GM21423 (cell line): ENCODE results near the gene DOCK1.

Source experiments
- ATAC-seq: cut with Tn5 transposase; IDR thresholded peaks from one replicate; pipeline ENCODE4 v1.9.1; 2021; ENCODE audit warnings: mild to moderate bottlenecking, moderate library complexity; ENCODE audit not compliant: unreplicated experiment

Gene DOCK1

DNA sequence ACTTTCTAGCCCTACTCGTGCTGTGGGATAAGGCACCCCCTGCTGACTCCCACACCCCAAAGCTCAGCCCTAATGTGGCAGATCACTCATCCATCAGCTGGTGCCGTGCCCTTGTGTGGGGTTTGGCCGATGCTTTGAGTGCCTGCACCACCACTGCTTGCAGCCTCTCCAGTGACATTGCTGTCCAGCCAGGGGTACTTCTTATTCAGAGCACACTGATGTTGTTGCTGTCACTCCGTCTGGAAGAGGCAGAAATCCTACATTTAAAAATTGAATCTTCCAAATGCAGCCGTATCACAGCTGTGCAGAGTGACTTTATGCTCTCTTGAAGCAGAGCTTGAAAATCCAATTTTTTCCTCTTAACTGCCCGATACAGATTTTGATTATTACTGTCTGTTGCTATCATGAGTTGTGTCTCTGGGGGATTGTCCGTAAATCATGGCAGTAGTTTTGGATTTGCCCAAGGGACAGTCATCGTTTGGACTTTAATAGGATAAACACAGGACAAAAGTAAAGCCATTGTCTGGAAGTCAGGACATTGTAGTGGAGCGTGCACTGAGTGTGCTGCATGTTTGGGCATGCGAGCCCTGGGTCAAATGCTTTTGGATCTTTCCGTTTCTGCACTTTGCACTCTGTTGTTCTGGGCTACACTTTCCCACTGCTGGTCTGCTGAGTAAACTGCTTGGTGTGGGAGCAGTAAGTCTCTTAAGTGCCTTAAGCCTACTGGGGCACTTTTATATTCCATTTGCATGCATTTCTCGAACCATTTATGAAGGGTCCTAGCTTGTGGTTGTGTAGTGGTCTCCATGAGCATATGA lies 128.2 kb downstream of the DOCK1 start:
- ATAC-seq = no peak

DNA sequence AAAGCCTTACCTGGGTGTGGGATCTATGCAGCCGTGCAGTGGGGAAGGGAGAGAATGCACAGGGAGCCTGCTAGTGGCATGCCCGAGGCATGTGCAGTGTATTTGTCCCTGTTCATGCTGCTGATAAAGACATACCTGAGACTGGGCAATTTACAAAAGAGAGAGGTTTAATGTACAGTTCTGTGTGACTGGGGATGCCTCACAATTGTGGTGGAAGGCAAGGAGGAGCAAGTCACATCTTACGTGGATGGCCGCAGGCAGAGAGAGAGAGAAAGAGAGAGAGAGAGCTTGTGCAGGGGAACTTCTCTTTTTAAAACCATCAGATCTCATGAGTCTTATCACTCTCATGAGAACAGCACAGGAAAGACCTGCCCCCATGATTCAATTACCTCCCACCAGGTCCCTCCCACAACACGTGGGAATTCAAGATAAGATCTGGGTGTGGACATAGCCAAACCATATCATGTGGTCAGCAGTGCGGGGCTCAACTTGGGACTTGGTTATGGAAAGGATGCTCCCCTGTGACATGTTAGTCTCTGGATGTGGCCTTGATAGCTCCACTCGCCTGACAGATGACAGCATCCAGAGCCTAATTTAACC lies 128.9 kb downstream of the DOCK1 start:
- ATAC-seq = no peak

DNA sequence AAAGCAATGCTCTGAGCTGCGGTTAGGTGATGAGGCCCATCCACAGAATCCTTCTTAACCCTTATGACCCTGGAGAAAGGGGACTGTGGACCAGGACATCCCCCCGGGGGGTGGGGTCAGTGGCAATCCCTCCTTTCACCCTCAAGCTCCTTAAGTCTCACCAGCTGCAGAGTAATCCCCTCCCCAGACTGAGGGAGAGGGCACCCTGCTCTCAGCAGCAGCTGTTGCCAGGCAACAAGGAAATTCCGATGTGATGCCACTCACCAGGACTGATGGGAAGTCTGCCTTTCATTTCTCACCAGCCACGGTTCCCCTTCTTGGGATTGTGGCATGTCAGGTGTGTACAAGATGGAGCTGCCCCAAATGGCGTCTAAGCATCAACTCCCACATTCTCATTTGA lies 129.6 kb downstream of the DOCK1 start:
- ATAC-seq = no peak

DNA sequence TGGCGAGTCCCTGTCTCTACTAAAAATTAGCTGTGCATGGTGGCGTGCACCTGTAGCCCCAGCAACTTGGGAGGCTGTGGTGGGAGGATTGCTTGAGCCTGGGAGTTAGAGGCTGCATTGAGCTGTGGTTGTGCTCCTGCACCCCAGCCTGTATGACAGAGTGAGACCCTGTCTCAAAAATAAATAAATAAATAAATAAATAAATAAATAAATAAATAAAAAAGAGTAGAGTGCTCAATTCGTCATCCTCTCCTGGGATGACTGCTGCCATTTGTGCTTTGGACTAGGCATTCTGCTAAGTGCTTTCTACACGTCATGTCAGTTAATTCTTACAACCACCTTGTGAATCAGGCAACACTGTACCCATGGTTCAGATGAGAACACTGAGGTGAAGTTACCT lies 130.6 kb downstream of the DOCK1 start:
- no peak for ATAC-seq

DNA sequence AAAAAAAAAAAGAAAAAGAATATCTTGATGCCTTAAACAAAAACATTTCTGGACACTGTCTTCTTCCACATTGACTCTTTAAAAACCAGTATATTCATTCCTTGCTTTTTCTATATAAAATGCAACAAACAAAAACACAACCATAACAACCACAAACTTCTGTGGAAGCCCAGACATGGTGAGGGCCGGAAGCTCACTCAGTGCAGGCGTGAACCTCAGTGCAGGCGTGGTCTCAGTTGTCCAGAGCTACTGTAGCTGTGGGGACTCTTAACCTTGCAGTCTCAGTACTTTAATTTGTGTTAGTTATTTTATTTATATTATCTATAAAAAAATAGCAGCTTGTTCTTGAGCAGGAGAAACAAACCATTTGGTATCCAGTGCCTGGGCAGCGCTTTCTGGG lies 131.8 kb downstream of the DOCK1 start:
- ATAC-seq = no peak

DNA sequence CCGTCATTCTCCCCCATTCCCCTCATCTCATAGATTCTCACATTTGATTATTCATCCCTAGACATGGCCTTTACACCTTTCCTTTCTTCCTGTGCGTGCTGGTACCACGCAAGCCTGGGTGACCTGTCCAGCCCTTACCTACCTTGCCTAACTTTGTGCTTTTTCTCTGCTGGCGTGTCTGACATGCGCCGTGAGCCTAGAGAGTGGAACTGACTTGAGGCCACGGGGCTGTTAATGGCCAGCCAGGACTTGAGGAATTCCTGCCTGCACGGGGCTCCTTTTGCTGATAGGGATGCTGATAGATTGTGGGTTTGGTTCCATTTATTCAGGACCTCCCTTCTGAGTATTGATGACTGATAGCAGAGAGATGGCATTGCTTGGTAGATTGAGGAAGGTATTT lies 134.2 kb downstream of the DOCK1 start:
- no peak for ATAC-seq

DNA sequence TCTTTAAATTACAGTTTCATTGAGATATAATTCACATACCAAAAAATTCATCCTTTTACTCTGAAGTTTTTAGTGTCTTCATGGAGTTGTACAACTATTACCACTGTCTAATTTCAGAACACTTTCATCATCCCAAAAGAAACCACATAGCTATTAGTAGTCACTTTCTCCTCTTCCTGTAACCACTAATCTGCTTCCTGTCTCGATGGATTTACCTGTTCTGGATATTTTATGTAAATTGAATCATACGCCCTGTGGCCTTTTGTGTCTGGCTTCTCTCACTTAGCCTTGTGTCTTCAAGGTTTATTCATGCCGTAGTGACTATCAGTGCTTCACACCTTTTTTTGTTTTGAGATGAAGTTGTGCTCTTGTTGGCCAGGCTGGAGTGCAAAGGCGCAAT lies 135.5 kb downstream of the DOCK1 start:
- no peak for ATAC-seq

DNA sequence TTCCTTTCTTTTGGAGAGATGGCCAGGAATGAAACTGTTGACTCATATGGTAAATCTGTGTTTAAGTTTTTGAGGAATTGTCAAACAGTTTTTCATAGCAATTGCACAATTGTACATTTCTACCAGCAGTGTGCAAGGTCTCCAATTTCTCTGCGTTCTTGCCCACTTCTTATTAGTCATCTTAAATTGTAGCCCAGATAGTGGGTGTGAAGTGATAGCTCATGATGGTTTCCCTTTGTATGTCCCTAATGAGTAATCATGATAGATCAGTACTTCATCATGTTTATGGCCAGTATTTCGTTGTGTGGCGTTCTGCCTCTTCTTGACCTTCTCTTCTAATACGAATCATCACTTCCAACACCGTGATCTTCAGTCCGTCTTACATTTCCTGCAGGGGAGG lies 136.3 kb downstream of the DOCK1 start:
- no peak for ATAC-seq

DNA sequence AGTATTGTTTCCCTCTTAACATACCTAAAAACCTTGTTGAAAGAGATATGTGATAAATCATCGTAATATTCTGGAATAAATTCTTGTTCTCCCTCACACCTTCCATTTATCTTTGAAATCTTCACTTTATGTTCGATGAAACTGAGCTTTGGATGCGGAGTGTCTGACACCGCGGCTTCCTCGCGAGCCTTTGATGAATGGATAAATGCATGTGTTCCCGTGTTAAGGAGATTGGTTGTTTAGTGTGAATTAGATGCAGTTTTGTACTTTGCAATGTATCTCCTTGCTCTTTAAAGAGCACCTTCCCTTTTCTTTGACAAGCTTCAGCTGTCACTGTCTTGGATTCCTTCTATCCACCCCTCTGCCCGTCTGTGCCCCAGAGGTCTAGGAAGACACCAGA lies 138.1 kb downstream of the DOCK1 start:
- no peak for ATAC-seq

DNA sequence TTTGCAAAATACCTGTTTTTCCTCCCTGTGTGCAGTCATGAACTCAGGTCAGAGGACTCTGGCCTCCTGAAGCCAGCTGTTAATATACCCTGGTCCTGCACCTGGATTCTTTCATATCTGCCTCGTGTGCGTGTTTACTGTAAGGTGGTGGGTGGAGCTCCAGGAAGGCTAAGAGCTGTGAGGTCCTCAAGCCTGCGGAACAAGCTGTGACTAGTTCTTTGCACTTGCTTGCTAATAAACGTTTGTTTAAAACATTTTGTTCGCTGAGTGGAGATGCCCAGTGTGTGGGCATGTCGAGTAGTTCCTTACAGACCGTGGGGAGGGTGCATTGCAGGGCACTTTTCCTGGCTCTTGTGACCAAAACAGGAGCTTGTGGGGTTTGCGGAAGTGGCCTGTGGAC lies 139.0 kb downstream of the DOCK1 start:
- no peak for ATAC-seq

DNA sequence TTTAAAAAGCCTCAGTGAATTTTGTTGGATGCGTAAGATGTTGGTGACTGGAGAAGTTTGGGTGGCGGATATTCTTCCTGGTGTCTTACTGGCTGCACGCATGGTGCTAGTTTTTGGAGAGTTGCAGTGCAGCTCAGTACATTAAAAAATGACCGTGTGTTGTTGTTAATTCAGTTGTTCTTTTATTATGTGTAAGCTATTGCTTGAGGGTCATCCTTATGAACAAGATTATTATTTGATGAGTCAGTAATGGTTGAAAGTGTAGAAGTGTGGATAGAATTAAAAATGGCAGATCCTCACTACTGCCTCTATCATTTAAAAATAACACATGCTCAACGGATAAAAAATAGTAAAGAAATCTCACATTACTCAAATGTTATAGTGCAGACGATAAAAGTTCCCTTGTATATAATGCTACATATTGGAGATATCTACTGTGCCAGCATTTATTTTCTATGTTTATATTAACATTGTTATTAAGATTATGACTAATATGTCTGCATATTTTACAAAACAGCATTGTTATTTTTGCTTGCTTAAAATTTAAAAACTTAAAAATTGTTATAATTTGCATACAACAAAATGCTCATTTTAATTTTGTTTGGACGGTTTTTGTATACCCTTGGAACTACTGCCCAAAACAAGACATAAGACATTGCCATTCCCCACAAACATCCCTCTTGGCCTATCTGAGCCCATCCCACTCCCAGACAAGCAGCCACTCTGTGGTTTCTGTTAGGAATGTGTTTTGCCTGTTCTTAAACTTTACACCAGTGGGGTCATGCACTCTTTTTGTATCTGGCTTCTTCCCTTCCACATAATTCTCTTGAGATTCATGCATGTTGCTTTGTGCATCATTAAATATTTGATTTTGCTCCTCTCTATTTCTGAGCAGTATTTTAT lies 142.0 kb downstream of the DOCK1 start:
- no peak for ATAC-seq

DNA sequence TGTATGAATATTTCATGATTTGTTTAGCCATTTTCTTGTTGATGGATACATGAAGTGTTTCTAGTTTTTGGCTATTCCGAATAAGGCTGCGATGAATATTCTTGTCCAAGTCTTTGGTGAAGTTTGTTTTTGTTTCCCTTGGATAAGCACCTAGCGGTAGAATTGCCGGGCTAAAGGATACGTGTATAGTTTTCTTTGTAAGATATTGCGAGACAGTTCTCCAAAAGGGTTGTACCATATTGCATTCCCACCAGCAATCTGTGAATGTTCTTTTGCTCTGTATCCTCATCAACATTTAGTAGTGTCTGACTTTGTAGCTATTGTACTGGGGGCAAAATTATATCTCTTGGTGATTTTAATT lies 142.6 kb downstream of the DOCK1 start:
- ATAC-seq = no peak

DNA sequence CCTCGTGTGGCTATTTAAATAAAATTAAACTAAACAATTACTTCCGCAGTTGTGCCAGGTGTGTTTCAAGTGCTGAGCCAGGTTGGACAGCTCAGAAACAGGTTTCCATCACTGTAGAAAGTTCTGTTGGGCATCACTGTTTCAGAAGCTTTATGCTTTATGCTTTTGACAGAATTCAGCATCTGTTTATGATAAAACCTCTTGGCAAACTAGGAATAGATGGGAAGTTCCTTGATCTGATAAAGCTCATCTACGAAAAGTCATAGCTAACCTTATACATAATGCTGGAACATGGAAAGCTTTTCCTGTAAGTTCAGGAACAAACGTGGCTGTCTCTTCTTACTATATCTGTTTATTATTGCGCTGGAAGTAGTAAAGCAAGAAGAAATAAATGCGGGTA lies 143.4 kb downstream of the DOCK1 start:
- no peak for ATAC-seq

DNA sequence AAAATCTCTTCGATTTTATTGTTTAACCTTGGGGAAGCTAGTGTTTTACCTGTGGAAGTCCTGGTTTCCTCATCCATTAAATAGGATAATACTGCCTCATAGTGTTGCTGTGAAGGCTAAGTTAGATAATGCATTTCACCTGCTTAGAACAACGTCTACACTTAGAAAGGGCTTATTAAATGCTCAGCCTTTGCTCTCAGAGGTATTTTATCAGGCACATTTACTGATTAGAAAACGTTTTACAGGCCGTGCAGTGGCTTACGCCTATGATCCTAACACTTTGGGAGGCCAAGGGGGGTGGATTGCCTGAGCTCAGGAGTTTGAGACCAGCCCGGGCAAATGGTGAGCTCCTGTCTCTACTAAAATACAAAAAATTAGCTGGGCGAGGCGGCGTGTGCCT lies 146.8 kb downstream of the DOCK1 start:
- no peak for ATAC-seq

DNA sequence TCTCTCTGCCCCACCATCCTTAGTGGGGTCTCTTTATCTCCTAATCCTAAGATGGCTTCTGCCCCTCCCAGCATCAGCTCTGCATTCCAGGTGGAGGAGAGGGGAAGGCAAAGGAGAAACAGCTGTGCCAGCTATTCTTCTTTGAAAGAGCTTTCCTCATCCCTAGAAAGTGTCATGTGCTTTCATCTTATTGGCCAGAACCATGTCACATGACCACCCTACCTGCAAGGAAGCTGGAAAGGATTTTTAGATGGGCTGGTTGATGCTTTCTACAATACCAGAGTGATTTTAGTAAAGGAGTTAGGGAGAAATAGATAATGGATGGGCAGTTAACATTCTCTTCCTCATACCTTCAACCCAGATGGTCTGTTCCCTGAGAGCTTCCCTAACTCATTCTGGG lies 150.0 kb downstream of the DOCK1 start:
- no peak for ATAC-seq

DNA sequence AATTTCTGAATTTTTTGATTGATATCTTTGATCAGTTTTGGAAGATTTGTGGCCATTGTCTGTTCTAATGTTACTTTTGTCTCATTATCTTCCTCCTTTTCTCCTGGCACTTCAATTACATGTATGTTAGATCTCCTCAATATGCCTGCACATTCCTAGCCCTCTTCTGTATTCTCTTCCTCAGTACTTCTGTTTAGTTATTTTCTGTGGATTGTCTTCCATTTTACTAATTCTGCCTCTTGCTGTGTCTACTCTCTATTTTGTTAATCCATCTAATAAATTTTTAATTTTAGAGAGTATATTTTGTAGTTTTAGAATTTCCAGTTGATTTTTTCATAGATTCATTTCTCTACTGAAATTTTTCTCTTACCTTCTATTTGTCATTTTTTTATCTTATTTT lies 154.1 kb downstream of the DOCK1 start:
- ATAC-seq = no peak

DNA sequence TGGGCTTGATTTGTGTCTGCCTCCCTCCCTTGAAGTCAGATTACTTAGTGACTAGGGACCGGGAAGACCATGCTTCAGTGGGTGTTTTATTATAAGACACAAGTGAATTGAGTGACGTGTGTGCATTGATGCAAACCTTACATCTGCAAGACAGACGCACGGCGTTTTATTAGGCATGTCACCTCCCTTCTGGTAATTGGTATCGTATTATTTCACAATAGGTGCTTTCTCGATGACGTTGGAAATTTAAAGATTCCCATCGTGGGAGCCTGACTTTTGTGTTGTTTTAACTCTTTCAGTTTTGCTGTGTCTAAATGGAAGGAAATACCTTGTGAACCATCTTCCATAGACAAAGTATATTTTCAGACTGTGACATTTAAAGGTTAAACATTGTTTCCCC lies 158.5 kb downstream of the DOCK1 start:
- ATAC-seq = no peak

DNA sequence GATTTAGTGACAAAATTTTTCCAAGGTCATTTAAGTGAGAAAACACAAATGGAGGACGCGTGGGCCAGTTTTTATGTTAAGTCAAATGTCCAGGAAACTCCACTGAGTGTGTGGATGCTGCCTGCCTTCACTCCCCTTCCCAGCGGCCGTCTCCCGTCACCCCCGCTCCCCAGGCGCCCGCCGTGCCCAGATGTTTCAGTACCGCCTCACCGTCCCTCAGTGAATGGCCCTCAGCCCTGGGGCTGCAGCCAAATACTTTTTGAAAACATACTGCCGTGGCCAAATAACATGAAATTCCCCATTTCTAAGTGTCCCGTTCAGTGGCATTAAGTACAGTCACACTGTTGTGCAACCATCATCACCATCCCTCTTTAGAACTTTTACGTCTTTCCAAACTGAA lies 159.2 kb downstream of the DOCK1 start:
- no peak for ATAC-seq

DNA sequence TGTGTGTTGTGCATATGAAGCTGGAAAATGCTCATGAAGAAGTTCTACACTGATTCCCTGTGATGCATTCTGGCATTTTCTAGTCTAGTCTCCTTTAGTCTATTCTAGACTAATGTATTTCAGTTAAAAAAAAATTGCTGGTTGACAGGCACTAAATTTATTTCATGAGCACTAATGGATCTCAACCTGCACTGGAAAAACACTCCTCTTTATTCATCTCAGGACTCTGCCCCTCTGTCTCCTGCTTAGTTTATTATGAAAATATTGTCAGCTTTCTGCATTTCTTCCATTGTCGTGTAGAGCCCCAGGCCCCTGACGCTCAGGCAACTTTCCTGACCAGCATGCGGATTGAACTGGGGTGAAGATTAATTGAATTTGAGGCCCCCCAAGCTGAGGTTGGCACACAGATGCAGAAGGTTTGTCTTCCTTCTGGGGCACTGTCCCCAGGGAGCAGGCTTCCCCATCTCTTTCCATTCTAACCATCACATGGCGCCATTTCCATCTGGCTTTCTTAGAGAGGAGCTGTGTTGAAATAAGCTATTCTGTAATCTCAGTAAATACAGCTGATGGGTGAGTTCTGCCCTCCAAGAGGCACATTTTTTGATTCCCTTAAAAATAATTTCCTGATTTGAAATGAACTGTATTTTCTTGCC lies 162.4 kb downstream of the DOCK1 start:
- ATAC-seq = no peak

DNA sequence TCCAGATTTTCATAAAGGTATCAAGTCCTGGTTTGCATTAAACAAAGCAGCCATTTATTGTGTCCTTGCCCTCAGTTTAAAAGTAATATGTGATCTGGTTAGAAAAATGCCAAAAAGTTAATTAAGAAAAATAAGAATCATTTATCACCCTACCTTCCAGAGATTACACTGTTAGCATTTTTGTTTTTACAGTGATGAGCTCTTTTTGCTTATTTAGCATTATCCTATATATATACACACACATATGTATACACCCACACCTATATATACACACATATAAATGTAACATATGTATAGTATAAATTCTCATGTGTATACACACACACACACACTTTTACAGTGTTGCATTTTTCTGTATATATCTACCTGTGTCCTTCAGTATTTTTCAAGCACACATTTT lies 163.3 kb downstream of the DOCK1 start:
- ATAC-seq = no peak

DNA sequence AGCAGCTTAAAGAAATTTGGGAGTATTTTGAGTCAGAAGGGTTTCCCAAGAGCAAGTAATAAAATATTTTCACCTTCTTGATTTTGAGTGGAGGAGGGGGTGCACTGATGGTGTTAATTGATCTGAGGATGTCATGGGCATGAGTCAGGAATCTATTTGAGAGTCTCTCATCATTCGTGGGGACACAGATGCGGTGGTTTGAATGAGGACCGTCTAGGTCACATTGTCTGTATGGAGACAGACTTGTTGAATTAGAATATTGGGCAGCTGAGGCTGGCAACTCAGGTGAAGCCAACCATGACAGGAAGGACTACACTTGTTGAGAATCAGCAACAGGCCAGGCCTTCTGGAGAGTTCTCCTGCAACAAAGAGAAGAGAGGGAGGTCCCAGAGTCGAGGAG lies 164.2 kb downstream of the DOCK1 start:
- no peak for ATAC-seq
